Stomach (tissue), 4 donors: ENCODE results near the gene GSTCD.

Source experiments
- POLR2A ChIP-seq, 4 donors: fragments of 450-650 bp; IDR thresholded peaks; one replicate each; pipeline ENCODE4 v1.6.1; 2016; ENCODE audit warnings: antibody characterized with exemption in 4 of 4, control low read depth in 2 of 4, mild to moderate bottlenecking in 1 of 4, moderate library complexity in 1 of 4
- POLR2AphosphoS5 ChIP-seq, 3 donors: sonication (generic); formaldehyde crosslinking; IDR thresholded peaks; one replicate each; pipeline ENCODE4 v1.6.1; 2016; ENCODE audit warnings: antibody characterized with exemption in 3 of 3
- TF ChIP-seq, protein P1 (sequence below), 7 experiments: fragments of 450-650 bp in 4 of 7; fragments of 200-600 bp in 3 of 7; sonication (generic) in 3 of 7; IDR thresholded peaks; one replicate each; pipeline ENCODE4 v1.5.1; 2016 to 2019; ENCODE audit warnings: antibody characterized with exemption in 7 of 7, control low read depth in 2 of 7, mild to moderate bottlenecking in 1 of 7

DNA sequence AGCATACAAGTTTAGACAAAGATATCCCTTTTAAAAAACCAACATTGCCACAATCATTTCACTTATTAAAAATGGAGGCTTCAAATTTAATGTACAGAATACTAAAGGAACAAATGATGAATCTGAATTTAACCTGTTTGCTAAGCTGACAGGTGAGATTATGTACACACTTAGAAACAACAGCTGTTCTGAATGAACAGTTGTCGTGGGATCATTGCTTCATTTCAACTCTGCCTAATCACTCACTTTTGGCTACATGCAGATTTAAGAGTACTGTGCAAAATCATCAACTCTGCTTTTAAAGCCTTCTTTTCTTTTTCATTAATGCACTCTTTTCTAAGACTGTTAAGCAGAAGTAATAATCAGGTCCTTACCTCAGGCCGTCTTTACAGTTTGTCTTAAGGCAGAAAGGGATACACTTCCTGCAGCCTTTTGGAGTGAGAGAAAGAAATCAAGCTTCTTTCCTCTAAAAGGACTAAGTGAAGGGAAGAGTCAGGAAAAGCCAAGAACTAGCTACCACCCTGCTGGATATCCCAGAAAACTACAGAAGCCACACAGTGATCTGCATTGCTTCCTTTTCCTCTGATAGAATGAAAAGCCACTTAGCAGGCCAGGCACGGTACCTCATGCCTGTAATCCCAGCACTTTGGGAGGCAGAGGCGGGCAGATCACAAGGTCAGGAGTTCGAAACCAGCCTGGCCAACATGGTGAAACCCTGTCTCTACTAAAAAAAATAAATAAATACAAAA is 132.0 kb downstream of the GSTCD start:
- TF ChIP-seq, protein P1, sequence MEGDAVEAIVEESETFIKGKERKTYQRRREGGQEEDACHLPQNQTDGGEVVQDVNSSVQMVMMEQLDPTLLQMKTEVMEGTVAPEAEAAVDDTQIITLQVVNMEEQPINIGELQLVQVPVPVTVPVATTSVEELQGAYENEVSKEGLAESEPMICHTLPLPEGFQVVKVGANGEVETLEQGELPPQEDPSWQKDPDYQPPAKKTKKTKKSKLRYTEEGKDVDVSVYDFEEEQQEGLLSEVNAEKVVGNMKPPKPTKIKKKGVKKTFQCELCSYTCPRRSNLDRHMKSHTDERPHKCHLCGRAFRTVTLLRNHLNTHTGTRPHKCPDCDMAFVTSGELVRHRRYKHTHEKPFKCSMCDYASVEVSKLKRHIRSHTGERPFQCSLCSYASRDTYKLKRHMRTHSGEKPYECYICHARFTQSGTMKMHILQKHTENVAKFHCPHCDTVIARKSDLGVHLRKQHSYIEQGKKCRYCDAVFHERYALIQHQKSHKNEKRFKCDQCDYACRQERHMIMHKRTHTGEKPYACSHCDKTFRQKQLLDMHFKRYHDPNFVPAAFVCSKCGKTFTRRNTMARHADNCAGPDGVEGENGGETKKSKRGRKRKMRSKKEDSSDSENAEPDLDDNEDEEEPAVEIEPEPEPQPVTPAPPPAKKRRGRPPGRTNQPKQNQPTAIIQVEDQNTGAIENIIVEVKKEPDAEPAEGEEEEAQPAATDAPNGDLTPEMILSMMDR (IDR thresholded peaks at IDR 0.05), result no peak
- TF ChIP-seq POLR2AphosphoS5 (IDR thresholded peaks at IDR 0.05), result no peak
- no peak for TF ChIP-seq POLR2A (IDR thresholded peaks at IDR 0.05)
